K562 (cell line): Measurements from ENCODE around the gene RUVBL2. TPM values are rescaled to one million over a fixed set of nuclear protein-coding genes. Genes with fewer than 3 reads are reported as not detected.

Experiments used
- BCLAF1 ChIP-seq, 2 experiments: fragments of 450-650 bp in 1 of 2; IDR thresholded peaks; 2 replicates each; pipeline ENCODE4 v1.6.1; 2011 to 2017; ENCODE audit warnings: low read depth in 2 of 2, antibody characterized with exemption in 1 of 2, borderline replicate concordance in 1 of 2, low read length in 1 of 2, mild to moderate bottlenecking in 1 of 2, mixed read lengths in 1 of 2; ENCODE audit not compliant: control insufficient read depth in 1 of 2
- MBD2 ChIP-seq: sonication (generic); IDR thresholded peaks from 2 replicates; pipeline ENCODE4 v1.6.1; 2016; ENCODE audit warnings: low read depth, borderline replicate concordance
- NCOA4 ChIP-seq: fragments of 450-650 bp; IDR thresholded peaks from 2 replicates; pipeline ENCODE4 v1.6.1; 2018; ENCODE audit warnings: mild to moderate bottlenecking; ENCODE audit not compliant: partially characterized antibody
- NR2C2 ChIP-seq, 2 experiments: fragments of 200-800 bp in 1 of 2; sonication (Bioruptor generic) in 1 of 2; sonication (generic) in 1 of 2; formaldehyde crosslinking in 1 of 2; IDR thresholded peaks; 2 replicates each; pipeline versions ENCODE4 v1.6.1 to v1.8.0; 2016 to 2022; ENCODE audit warnings: mild to moderate bottlenecking in 1 of 2, missing compliant biosample characterization in 1 of 2, missing genetic modification characterization in 1 of 2, missing genetic modification reagents in 1 of 2
- RBM15 ChIP-seq: fragments of 200-400 bp; formaldehyde crosslinking; IDR thresholded peaks from 2 replicates; pipeline ENCODE4 v1.6.1; 2018; ENCODE audit warnings: mild to moderate bottlenecking, low read length, moderate library complexity; ENCODE audit not compliant: insufficient read depth
- SETDB1 ChIP-seq: IDR thresholded peaks from one replicate; pipeline ENCODE4 v1.6.1; 2012; ENCODE audit warnings: low read length, control low read depth, inconsistent platforms
- SMAD4 ChIP-seq: fragments of 250-450 bp; sonication (Bioruptor Pico); conservative IDR thresholded peaks from 2 replicates; pipeline ENCODE4 v1.8.0; 2021; ENCODE audit warnings: inconsistent platforms, mild to moderate bottlenecking, moderate library complexity
- ZBTB34 ChIP-seq: fragments of 250-450 bp; sonication (Bioruptor Pico); IDR thresholded peaks from 2 replicates; pipeline ENCODE4 v1.8.0; 2021; ENCODE audit warnings: mild to moderate bottlenecking, moderate library complexity
- ZFPM2 ChIP-seq: fragments of 250-450 bp; sonication (Bioruptor Pico); IDR thresholded peaks from 2 replicates; pipeline ENCODE4 v1.5.1; 2022; ENCODE audit warnings: mild to moderate bottlenecking
- ZKSCAN3 ChIP-seq: fragments of 250-450 bp; sonication (Bioruptor Pico); IDR thresholded peaks from 2 replicates; pipeline ENCODE4 v1.4.0; 2020
- polyA plus RNA-seq, 8 experiments: library from polyadenylated mRNA; depleted of rRNA in 4 of 8; stranded (reverse) in 5 of 8; unstranded in 3 of 8; fragments of >200 nt; fragmentation: Nextera tagmentation in 2 of 8; fragmentation: Illumina TruSeq in 1 of 8; extraction: Ambion mirVana in 2 of 8; extraction: Trizol in 1 of 8; gene quantifications; 2 replicates each; pipeline versions ENCODE4 v1.2.1 to v1.2.3, GENCODE V29; 2011 to 2014; ENCODE audit warnings: inconsistent platforms in 1 of 8, missing spikeins in 1 of 8
- total RNA-seq, 7 experiments: library from RNA; depleted of rRNA in 6 of 7; stranded (reverse); fragments of >200 nt in 6 of 7; fragmentation: Illumina TruSeq in 2 of 7; extraction: Trizol in 2 of 7; gene quantifications; 2 replicates each; pipeline versions ENCODE4 v1.2.1 to v1.2.3, GENCODE V29; 2011 to 2021; ENCODE audit warnings: low replicate concordance in 1 of 7
- TF ChIP-seq, protein P1 (sequence below): fragments of 250-450 bp; sonication (Bioruptor Pico); IDR thresholded peaks from 2 replicates; pipeline ENCODE4 v1.5.0; 2021; ENCODE audit warnings: mild to moderate bottlenecking, moderate library complexity
- TF ChIP-seq, protein P2 (sequence below): fragments of 150-350 bp; IDR thresholded peaks from 2 replicates; pipeline ENCODE4 v1.6.1; 2014; ENCODE audit warnings: low read depth, mild to moderate bottlenecking, low read length, borderline replicate concordance

The RUVBL2 gene
- total and polyA plus RNA-seq, 9 of the 15 experiments (the other 6 are each of a cell fraction or from before 2014, with no cell fraction given) = 71.4 to 453 (median 237) TPM

DNA sequence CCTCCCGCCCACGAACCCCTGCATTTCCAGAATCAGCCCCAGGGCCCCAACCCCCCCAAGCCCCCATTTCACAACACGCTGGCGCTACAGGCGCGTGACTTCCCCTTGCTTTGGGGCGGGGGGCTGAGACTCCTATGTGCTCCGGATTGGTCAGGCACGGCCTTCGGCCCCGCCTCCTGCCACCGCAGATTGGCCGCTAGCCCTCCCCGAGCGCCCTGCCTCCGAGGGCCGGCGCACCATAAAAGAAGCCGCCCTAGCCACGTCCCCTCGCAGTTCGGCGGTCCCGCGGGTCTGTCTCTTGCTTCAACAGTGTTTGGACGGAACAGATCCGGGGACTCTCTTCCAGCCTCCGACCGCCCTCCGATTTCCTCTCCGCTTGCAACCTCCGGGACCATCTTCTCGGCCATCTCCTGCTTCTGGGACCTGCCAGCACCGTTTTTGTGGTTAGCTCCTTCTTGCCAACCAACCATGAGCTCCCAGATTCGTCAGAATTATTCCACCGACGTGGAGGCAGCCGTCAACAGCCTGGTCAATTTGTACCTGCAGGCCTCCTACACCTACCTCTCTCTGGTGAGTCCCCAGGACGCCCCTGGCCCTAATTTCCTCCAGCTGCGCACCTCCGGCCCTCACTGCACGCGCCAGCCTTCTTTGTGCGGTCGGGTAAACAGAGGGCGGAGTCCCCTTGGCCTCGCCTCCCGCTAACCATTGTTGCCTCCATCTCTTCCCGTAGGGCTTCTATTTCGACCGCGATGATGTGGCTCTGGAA lies 28.5 kb upstream of the RUVBL2 start, which contains the start of gene FTL (continued):
- TF ChIP-seq BCLAF1 (IDR thresholded peaks at IDR 0.05; ENCODE audit: borderline replicate concordance in 1 of 2, control insufficient read depth in 1 of 2, low read depth in 2 of 2, low read length in 1 of 2) (no peak; a peak in 1 of 4 replicates), RBM15 (no peak), ZKSCAN3 (no peak), MBD2 (peak; percentile 95), NR2C2 (CRISPR knock-in tag; IDR thresholded peaks at IDR 0.05) (no peak), NR2C2 (tag; IDR thresholded peaks at IDR 0.05) (no peak), NCOA4 (no peak), ZFPM2 (CRISPR knock-in tag) (no peak), ZBTB34 (CRISPR knock-in tag) (no peak), SMAD4 (CRISPR knock-in tag) (no peak; the same call in 1 of the 2 replicates), SETDB1 (no peak)
- TF ChIP-seq, protein P1, sequence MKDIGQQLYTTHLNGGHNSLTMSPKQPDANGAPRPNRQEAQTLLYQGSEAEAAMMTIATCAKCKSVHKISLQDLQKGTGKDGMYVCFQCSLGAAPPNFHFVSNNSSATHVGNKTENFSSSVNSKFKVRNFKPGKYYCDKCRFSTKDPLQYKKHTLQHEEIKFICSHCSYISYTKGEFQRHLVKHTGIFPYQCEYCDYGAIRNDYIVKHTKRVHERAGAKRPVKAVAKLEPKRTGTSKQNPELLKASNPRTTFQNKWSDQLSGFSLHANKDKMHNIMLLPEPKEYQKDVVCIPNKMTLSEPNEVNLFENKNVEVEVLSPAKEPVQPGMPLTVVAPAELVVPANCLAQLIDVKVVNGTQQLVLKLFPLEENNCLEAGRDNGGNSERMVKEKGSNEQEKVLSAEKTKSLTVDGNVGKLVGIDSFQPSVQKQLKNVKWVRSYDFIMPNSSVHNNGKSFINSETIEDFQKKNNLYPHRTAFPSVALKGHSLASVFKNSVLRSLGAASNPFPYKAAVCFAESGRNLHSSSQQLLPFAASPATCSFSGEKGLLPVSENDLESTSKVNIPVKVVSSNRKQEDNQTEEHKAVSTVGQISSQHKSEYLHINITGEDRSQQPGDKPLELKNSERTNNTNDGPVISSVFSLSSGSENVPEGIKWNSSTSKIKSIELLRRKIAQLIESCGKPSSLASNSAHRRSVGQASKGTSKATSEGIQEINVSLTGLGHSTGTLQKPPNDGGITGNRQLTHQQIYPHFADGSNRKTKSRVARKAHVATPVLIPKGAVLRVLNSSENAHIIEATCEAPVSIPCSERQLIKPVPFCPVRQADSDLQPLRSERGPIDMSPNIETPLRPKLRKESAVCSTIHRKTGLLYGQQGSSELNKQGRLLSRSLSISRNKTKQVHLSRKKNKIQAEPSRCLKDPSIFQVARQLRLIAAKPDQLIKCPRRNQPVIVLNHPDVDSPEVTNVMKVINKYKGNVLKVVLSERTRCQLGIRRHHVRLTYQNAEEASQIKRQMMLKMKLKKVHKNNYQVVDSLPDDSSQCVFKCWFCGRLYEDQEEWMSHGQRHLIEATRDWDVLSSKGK (CRISPR knock-in tag) = no peak
- TF ChIP-seq, protein P2, sequence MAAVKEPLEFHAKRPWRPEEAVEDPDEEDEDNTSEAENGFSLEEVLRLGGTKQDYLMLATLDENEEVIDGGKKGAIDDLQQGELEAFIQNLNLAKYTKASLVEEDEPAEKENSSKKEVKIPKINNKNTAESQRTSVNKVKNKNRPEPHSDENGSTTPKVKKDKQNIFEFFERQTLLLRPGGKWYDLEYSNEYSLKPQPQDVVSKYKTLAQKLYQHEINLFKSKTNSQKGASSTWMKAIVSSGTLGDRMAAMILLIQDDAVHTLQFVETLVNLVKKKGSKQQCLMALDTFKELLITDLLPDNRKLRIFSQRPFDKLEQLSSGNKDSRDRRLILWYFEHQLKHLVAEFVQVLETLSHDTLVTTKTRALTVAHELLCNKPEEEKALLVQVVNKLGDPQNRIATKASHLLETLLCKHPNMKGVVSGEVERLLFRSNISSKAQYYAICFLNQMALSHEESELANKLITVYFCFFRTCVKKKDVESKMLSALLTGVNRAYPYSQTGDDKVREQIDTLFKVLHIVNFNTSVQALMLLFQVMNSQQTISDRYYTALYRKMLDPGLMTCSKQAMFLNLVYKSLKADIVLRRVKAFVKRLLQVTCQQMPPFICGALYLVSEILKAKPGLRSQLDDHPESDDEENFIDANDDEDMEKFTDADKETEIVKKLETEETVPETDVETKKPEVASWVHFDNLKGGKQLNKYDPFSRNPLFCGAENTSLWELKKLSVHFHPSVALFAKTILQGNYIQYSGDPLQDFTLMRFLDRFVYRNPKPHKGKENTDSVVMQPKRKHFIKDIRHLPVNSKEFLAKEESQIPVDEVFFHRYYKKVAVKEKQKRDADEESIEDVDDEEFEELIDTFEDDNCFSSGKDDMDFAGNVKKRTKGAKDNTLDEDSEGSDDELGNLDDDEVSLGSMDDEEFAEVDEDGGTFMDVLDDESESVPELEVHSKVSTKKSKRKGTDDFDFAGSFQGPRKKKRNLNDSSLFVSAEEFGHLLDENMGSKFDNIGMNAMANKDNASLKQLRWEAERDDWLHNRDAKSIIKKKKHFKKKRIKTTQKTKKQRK = no peak
